HCT116 (cell line): ENCODE results near the gene ZNF358. TPM values are rescaled to one million over a fixed set of nuclear protein-coding genes. Genes with fewer than 3 reads are reported as not detected.

Experiments used
- ATAC-seq: fragments of 200-7000 bp; cut with Tn5 transposase; 2 replicates; pipeline ENCODE4 v1.9.1; 2020; ENCODE audit warnings: mild to moderate bottlenecking, moderate library complexity
- BruUV-seq: library from RNA; stranded (reverse); fragments of 400-500 nt; replicated peaks from 2 replicates; lab custom pipeline; 2021; lab: Mats Ljungman, UMichigan
- CTCF ChIA-PET: fragments of 300-600 bp; sonication (Branson Sonifier 250); formaldehyde crosslinking; loops from one replicate; lab custom pipeline; 2021; ENCODE audit warnings: antibody characterized with exemption; lab: Charles Lee
- POLR2A ChIA-PET: fragments of 300-600, 350-600 bp; sonication (Branson Sonifier 250); formaldehyde crosslinking; loops from one replicate; lab custom pipeline; 2021; ENCODE audit warnings: antibody characterized with exemption; lab: Charles Lee
- RAD21 ChIA-PET, 2 experiments: fragments of 300-600 bp; sonication (Branson Sonifier 250); formaldehyde crosslinking; loops; one replicate each; lab custom pipeline; 2023; ENCODE audit warnings: low total read pairs in 2 of 2; ENCODE audit not compliant: uncharacterized antibody in 2 of 2, unreplicated experiment in 2 of 2, low non-redundant PET in 1 of 2; lab: Charles Lee
- DNase-seq: peaks from one replicate; pipeline ENCODE4 v3.0.0-alpha.2; 2010; ENCODE audit warnings: low read depth, low spot score
- H2AFZ ChIP-seq: fragments of 200-600 bp; shearing (Covaris generic), sonication (generic); 2 replicates; pipeline ENCODE4 v1.6.1; 2017; ENCODE audit warnings: low read depth, mixed run types, mixed read lengths, antibody characterized with exemption, low read length; ENCODE audit not compliant: poor library complexity, severe bottlenecking
- H3K27ac ChIP-seq: 2 replicates; pipeline ENCODE4 v1.5.1; 2012; ENCODE audit warnings: low read depth, low read length
- H3K27me3 ChIP-seq: fragments of 200-600 bp; sonication (generic); 2 replicates; pipeline ENCODE4 v1.6.1; 2016; ENCODE audit warnings: mixed run types, low read length, mixed read lengths; ENCODE audit not compliant: insufficient read depth
- H3K36me3 ChIP-seq, 2 experiments: fragments of 200-500 bp in 1 of 2; fragments of 200-600 bp in 1 of 2; sonication (Bioruptor generic) in 1 of 2; sonication (generic) in 1 of 2; 2 replicates each; pipeline versions ENCODE4 v1.5.1 to v1.6.1; 2014 to 2016; ENCODE audit warnings: low read length in 2 of 2, inconsistent platforms in 1 of 2, mixed read lengths in 1 of 2, mixed run types in 1 of 2; ENCODE audit not compliant: insufficient read depth in 2 of 2, control insufficient read depth in 1 of 2
- H3K4me1 ChIP-seq, 2 experiments: fragments of 200-600 bp in 1 of 2; sonication (generic) in 1 of 2; 2 replicates each; pipeline versions ENCODE4 v1.5.1 to v1.6.1; 2012 to 2017; ENCODE audit warnings: low read length in 2 of 2, inconsistent platforms in 1 of 2, mild to moderate bottlenecking in 1 of 2, mixed read lengths in 1 of 2, mixed run types in 1 of 2, moderate library complexity in 1 of 2; ENCODE audit not compliant: insufficient read depth in 2 of 2, control insufficient read depth in 1 of 2
- H3K4me2 ChIP-seq: fragments of 200-600 bp; sonication (generic); 2 replicates; pipeline ENCODE4 v1.6.1; 2017; ENCODE audit warnings: mixed run types, low read length, mixed read lengths
- H3K4me3 ChIP-seq, 2 experiments: fragments of 200-600 bp in 1 of 2; sonication (generic) in 1 of 2; replicated peaks in 1 of 2; 2 replicates each; pipeline ENCODE4 v1.5.1; 2011 to 2016; ENCODE audit warnings: low read length in 2 of 2, control low read depth in 1 of 2, low read depth in 1 of 2, mild to moderate bottlenecking in 1 of 2, mixed read lengths in 1 of 2, mixed run types in 1 of 2
- H3K79me2 ChIP-seq: fragments of 200-600 bp; sonication (generic); 2 replicates; pipeline ENCODE4 v1.6.1; 2017; ENCODE audit warnings: mild to moderate bottlenecking, mixed run types, low read length, moderate library complexity, mixed read lengths; ENCODE audit not compliant: insufficient read depth
- H3K9ac ChIP-seq: fragments of 200-600 bp; sonication (generic); 2 replicates; pipeline ENCODE4 v1.6.1; 2016; ENCODE audit warnings: low read length, mixed read lengths
- H3K9me2 ChIP-seq: fragments of 200-600 bp; sonication (generic), shearing (Covaris generic); 2 replicates; pipeline ENCODE4 v1.6.1; 2017; ENCODE audit warnings: mixed run types, mild to moderate bottlenecking, moderate library complexity; ENCODE audit not compliant: insufficient read depth
- H3K9me3 ChIP-seq, 2 experiments: fragments of 200-500 bp in 1 of 2; fragments of 200-600 bp in 1 of 2; sonication (Bioruptor generic) in 1 of 2; sonication (generic) in 1 of 2; 2 replicates each; pipeline ENCODE4 v1.6.1; 2014 to 2017; ENCODE audit warnings: low read length in 2 of 2, mixed read lengths in 2 of 2, inconsistent platforms in 1 of 2, low read depth in 1 of 2, mild to moderate bottlenecking in 1 of 2, mixed run types in 1 of 2, moderate library complexity in 1 of 2; ENCODE audit not compliant: control insufficient read depth in 1 of 2, insufficient read depth in 1 of 2
- H4K20me1 ChIP-seq: fragments of 200-600 bp; sonication (generic), shearing (Covaris generic); 2 replicates; pipeline ENCODE4 v1.6.1; 2017; ENCODE audit warnings: mixed run types, mild to moderate bottlenecking, moderate library complexity; ENCODE audit not compliant: insufficient read depth
- ATF3 ChIP-seq: IDR thresholded peaks from 2 replicates; pipeline ENCODE4 v1.6.1; 2012
- CBX3 ChIP-seq: IDR thresholded peaks from 2 replicates; pipeline ENCODE4 v1.6.1; 2012; ENCODE audit warnings: low read depth
- CTCF ChIP-seq, 3 experiments: fragments of 200-600 bp in 1 of 3; sonication (generic) in 1 of 3; IDR thresholded peaks in 2 of 3; conservative IDR thresholded peaks in 1 of 3; 2 replicates each; pipeline ENCODE4 v1.5.1; 2012 to 2017; ENCODE audit warnings: low read depth in 2 of 3, low read length in 2 of 3, antibody characterized with exemption in 1 of 3, borderline replicate concordance in 1 of 3, control low read depth in 1 of 3, mild to moderate bottlenecking in 1 of 3, mixed read lengths in 1 of 3, mixed run types in 1 of 3, moderate library complexity in 1 of 3; ENCODE audit not compliant: insufficient read depth in 1 of 3
- EGR1 ChIP-seq: IDR thresholded peaks from 2 replicates; pipeline ENCODE4 v1.6.1; 2012; ENCODE audit warnings: low read depth
- EZH2phosphoT487 ChIP-seq: fragments of 200-600 bp; IDR thresholded peaks from 2 replicates; pipeline ENCODE4 v1.6.1; 2018; ENCODE audit warnings: antibody characterized with exemption, borderline replicate concordance
- FOSL1 ChIP-seq: IDR thresholded peaks from 2 replicates; pipeline ENCODE4 v1.6.1; 2012; ENCODE audit warnings: low read depth
- JUND ChIP-seq: IDR thresholded peaks from 2 replicates; pipeline ENCODE4 v1.6.1; 2012
- MAX ChIP-seq: IDR thresholded peaks from 2 replicates; pipeline ENCODE4 v1.6.1; 2012
- POLR2A ChIP-seq: IDR thresholded peaks from 2 replicates; pipeline ENCODE4 v1.7.0; 2011; ENCODE audit warnings: borderline replicate concordance; ENCODE audit not compliant: insufficient read depth, insufficient read length; ENCODE audit errors: extremely low read depth
- RAD21 ChIP-seq: IDR thresholded peaks from 2 replicates; pipeline ENCODE4 v1.6.1; 2012; ENCODE audit warnings: low read depth, mild to moderate bottlenecking
- SIN3A ChIP-seq: IDR thresholded peaks from 2 replicates; pipeline ENCODE4 v1.6.1; 2012; ENCODE audit warnings: low read depth
- SP1 ChIP-seq: IDR thresholded peaks from 2 replicates; pipeline ENCODE4 v1.6.1; 2012; ENCODE audit warnings: low read depth
- SRF ChIP-seq: IDR thresholded peaks from 2 replicates; pipeline ENCODE4 v1.6.1; 2012; ENCODE audit warnings: low read depth
- TCF7L2 ChIP-seq: IDR thresholded peaks from 2 replicates; pipeline ENCODE4 v1.7.0; 2011; ENCODE audit warnings: borderline replicate concordance, inconsistent platforms; ENCODE audit not compliant: insufficient read depth, insufficient read length; ENCODE audit errors: extremely low read depth
- intact Hi-C: fragments of 100-400 bp; cut with micrococcal nuclease; formaldehyde crosslinking; loops from 2 replicates; pipeline ENCODE4 v1.10.0; 2022
- total RNA-seq: library from RNA; stranded (reverse); gene quantifications from one replicate; pipeline ENCODE4 v1.2.1, GENCODE V29; 2021; ENCODE audit not compliant: unreplicated experiment

ZNF358 gene
- total RNA-seq, 1 experiment from 2014 or later = 20.7 TPM

- intact Hi-C loops = no loop called here
- H3K36me3 ChIP-seq = no peaks in the 10 kb centered on the region
- no peaks in the 10 kb centered on the region for H3K9me3 ChIP-seq
- H3K79me2 ChIP-seq = no peaks in the 10 kb centered on the region
- no peaks in the 10 kb centered on the region for H4K20me1 ChIP-seq
- ChIA-PET CTCF (interaction anchor here (1.3 kb wide), 1 partner anchor 56 kb away, joined by 3 read pairs; no protein-coding TSS in a partner anchor), POLR2A (no interaction called here), RAD21 (interaction anchor here in 1 of 2 experiments (0.6 kb wide), 1 partner anchor 20 kb away, joined by 3 read pairs; no protein-coding TSS in a partner anchor)
- no peak overlapping the region for H3K4me2 ChIP-seq
- TF ChIP-seq SP1 (no peak), EGR1 (no peak), POLR2A (peak; percentile 62)
- DNase-seq (no peak), ATAC-seq (no peak)
- no peak overlapping the region for H3K27ac ChIP-seq
- no peaks in the 10 kb centered on the region for H3K9me2 ChIP-seq
- peaks cover 13 to 31% of the 10 kb centered on the region in 2 experiments for H3K4me1 ChIP-seq
- H3K4me3 ChIP-seq = no peak overlapping the region
- no peak overlapping the region for H3K9ac ChIP-seq
- H2AFZ ChIP-seq = no peak overlapping the region
- no peaks in the 10 kb centered on the region for H3K27me3 ChIP-seq
- no TSS peak for BruUV-seq
These were observed 3.5 kb upstream of the ZNF358 start for GRCh38 chr19:7512400-7512851.

- H3K4me1 ChIP-seq = peaks cover 6 to 20% of the 10 kb centered on the region in 2 experiments
- H2AFZ ChIP-seq = no peak overlapping the region
- H3K9ac ChIP-seq = no peak overlapping the region
- H3K27ac ChIP-seq = no peak overlapping the region
- no peaks in the 10 kb centered on the region for H3K9me3 ChIP-seq
- no TSS peak for BruUV-seq
- no peak for DNase-seq
- no peaks in the 10 kb centered on the region for H4K20me1 ChIP-seq
- ATAC-seq = no peak
- intact Hi-C loops = no loop called here
- no peaks in the 10 kb centered on the region for H3K79me2 ChIP-seq
- H3K4me3 ChIP-seq = no peak overlapping the region
- no peaks in the 10 kb centered on the region for H3K36me3 ChIP-seq
- H3K9me2 ChIP-seq = no peaks in the 10 kb centered on the region
- ChIA-PET RAD21 (no interaction called here), POLR2A (interaction anchor here (2.3 kb wide), 1 partner anchor 8 kb away, joined by 9 read pairs; no protein-coding TSS in a partner anchor), CTCF (interaction anchor here (1.3 kb wide), 1 partner anchor 54 kb away, joined by 3 read pairs; no protein-coding TSS in a partner anchor)
- H3K4me2 ChIP-seq = no peak overlapping the region
- H3K27me3 ChIP-seq = no peaks in the 10 kb centered on the region
- TF ChIP-seq EGR1 (no peak), ATF3 (no peak), CTCF (IDR thresholded peaks at IDR 0.05 in 2 of 3, conservative IDR thresholded peaks at IDR 0.05 in 1 of 3; ENCODE audit: borderline replicate concordance in 1 of 3, insufficient read depth in 1 of 3, low read depth in 2 of 3, low read length in 2 of 3) (no peak), FOSL1 (no peak), CBX3 (no peak), SIN3A (no peak), EZH2phosphoT487 (no peak), RAD21 (no peak), JUND (no peak), TCF7L2 (no peak), MAX (no peak), SRF (no peak), SP1 (no peak)
These were observed 1.9 kb upstream of the ZNF358 start for GRCh38 chr19:7513809-7514642.
